ENCODE measurements around the gene ACTN1. TPM values are rescaled to one million over a fixed set of nuclear protein-coding genes. Genes with fewer than 3 reads are reported as not detected.

The ACTN1 gene
- polyA plus RNA-seq, 3 donors: 41.4 to 75.0 (median 69.4) TPM

DNA sequence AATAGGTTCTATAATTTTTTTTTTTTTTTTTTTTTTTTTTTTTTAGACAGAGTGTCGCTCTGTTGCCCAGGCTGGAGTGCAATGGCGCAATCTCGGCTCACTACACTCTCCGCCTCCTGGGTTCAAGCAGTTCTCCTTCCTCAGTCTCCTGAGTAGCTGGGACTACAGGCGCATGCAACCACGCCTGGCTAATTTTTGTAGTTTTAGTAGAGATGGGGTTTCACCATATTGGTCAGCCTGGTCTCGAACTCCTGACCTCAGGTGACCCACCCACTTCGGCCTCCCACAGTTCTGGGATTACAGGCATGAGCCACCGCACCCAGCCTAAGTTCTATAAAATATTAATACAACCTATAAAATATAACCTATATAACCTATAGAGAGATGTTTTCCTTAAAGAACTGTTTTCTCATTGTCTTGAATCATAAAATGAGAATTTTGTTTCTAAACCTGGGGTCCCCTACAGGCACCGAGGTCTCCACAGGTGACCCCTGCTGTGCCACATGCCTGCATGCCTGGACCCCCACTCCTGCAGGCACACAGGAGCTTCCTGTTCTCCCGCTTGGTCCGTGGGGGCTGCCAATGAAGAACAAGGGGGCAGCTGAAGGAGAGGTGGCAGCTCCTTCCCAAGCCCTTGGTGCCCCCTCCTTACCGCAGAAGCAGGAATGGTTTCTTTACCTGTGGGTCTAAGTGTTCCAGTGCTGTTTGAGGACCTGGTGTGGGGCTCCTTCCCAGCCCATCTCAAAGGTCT, 115.3 kb downstream of the ACTN1 start:
- H3K4me1 Mint-ChIP-seq: peaks cover 3% of the 10 kb centered on the region
- peaks cover 15 to 23% of the 10 kb centered on the region in 2 donors for H3K9me3 ChIP-seq (replicated peaks in 1 of 2; ENCODE audit: control insufficient read depth in 1 of 2, insufficient read depth in 1 of 2, low read length in 2 of 2)
- peaks cover 0 to 15% of the 10 kb centered on the region in 2 donors for H3K36me3 Mint-ChIP-seq
- H3K27me3 Mint-ChIP-seq (ENCODE audit: low read depth in 3 of 3): peaks cover 0 to 4% (median 2%) of the 10 kb centered on the region in 3 donors
- H3K9ac ChIP-seq (ENCODE audit: insufficient read depth, low read length, poor library complexity, severe bottlenecking): no peak overlapping the region
- no peak overlapping the region for H3K27ac Mint-ChIP-seq
- peaks cover 0 to 6% of the 10 kb centered on the region in 2 donors for H3K36me3 ChIP-seq (replicated peaks in 1 of 2; ENCODE audit: control insufficient read depth in 1 of 2, insufficient read depth in 2 of 2, low read length in 2 of 2)
- H2AFZ ChIP-seq (ENCODE audit: insufficient read depth, low read depth, low read length, poor library complexity, severe bottlenecking): no peak overlapping the region
- H3K79me2 ChIP-seq (ENCODE audit: insufficient read depth, low read length): no peaks in the 10 kb centered on the region
- intact Hi-C loops (cut with micrococcal nuclease): loop anchor here (2.0 to 5.0 kb wide), 2 partner anchors 243 to 244 kb away; no protein-coding TSS in a partner anchor
- no peaks in the 10 kb centered on the region for H4K20me1 ChIP-seq (ENCODE audit: insufficient read depth, low read length)
- H3K4me3 ChIP-seq (replicated peaks in 1 of 3; ENCODE audit: low read depth in 2 of 3, low read length in 3 of 3): no peak overlapping the region
- no peak overlapping the region for H3K4me2 ChIP-seq (replicated peaks; ENCODE audit: extremely low read depth, low read length, poor library complexity, severe bottlenecking)
- no peaks in the 10 kb centered on the region for H3K4me1 ChIP-seq (ENCODE audit: control insufficient read depth in 1 of 2, insufficient read depth in 2 of 2, low read length in 2 of 2)
- no peak overlapping the region for H3K4me3 Mint-ChIP-seq
- DNase-seq: no peak
- H3K27me3 ChIP-seq (ENCODE audit: control insufficient read depth in 2 of 2, insufficient read depth in 2 of 2, low read length in 2 of 2): no peaks in the 10 kb centered on the region
- peaks cover 8 to 25% (median 15%) of the 10 kb centered on the region in 7 donors for H3K9me3 Mint-ChIP-seq
- 76% methylated on average over 3 of the region's 13 CpGs for WGBS (ENCODE audit: insufficient coverage)
- H3K27ac ChIP-seq (ENCODE audit: low read depth in 1 of 2, low read length in 2 of 2): no peak overlapping the region
- TF ChIP-seq, protein P1, sequence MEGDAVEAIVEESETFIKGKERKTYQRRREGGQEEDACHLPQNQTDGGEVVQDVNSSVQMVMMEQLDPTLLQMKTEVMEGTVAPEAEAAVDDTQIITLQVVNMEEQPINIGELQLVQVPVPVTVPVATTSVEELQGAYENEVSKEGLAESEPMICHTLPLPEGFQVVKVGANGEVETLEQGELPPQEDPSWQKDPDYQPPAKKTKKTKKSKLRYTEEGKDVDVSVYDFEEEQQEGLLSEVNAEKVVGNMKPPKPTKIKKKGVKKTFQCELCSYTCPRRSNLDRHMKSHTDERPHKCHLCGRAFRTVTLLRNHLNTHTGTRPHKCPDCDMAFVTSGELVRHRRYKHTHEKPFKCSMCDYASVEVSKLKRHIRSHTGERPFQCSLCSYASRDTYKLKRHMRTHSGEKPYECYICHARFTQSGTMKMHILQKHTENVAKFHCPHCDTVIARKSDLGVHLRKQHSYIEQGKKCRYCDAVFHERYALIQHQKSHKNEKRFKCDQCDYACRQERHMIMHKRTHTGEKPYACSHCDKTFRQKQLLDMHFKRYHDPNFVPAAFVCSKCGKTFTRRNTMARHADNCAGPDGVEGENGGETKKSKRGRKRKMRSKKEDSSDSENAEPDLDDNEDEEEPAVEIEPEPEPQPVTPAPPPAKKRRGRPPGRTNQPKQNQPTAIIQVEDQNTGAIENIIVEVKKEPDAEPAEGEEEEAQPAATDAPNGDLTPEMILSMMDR (IDR thresholded peaks at IDR 0.05): no peak

GRCh38 chr14:68862954-68863594, 116.0 kb downstream of the ACTN1 start:
- H3K36me3 ChIP-seq (replicated peaks in 1 of 2; ENCODE audit: control insufficient read depth in 1 of 2, insufficient read depth in 2 of 2, low read length in 2 of 2): peaks cover 0 to 6% of the 10 kb centered on the region in 2 donors
- H2AFZ ChIP-seq (ENCODE audit: insufficient read depth, low read depth, low read length, poor library complexity, severe bottlenecking): no peak overlapping the region
- H3K27ac Mint-ChIP-seq: peak overlapping the region in 2 of 7 donors; percentile 15 to 50
- WGBS (ENCODE audit: insufficient coverage): 0% methylated on average over 2 of the region's 2 CpGs
- H3K9ac ChIP-seq (ENCODE audit: insufficient read depth, low read length, poor library complexity, severe bottlenecking): no peak overlapping the region
- peaks cover 8 to 25% (median 15%) of the 10 kb centered on the region in 7 donors for H3K9me3 Mint-ChIP-seq
- H3K27me3 ChIP-seq (ENCODE audit: control insufficient read depth in 2 of 2, insufficient read depth in 2 of 2, low read length in 2 of 2): no peaks in the 10 kb centered on the region
- no peaks in the 10 kb centered on the region for H4K20me1 ChIP-seq (ENCODE audit: insufficient read depth, low read length)
- H3K4me3 Mint-ChIP-seq: no peak overlapping the region
- H3K36me3 Mint-ChIP-seq: peaks cover 0 to 15% of the 10 kb centered on the region in 2 donors
- peak; percentile 52 to 60 (median 57) for DNase-seq
- peaks cover 15 to 23% of the 10 kb centered on the region in 2 donors for H3K9me3 ChIP-seq (replicated peaks in 1 of 2; ENCODE audit: control insufficient read depth in 1 of 2, insufficient read depth in 1 of 2, low read length in 2 of 2)
- H3K4me2 ChIP-seq (replicated peaks; ENCODE audit: extremely low read depth, low read length, poor library complexity, severe bottlenecking): no peak overlapping the region
- H3K79me2 ChIP-seq (ENCODE audit: insufficient read depth, low read length): no peaks in the 10 kb centered on the region
- H3K4me1 Mint-ChIP-seq: peaks cover 3% of the 10 kb centered on the region
- intact Hi-C loops (cut with micrococcal nuclease): loop anchor here (2.0 to 5.0 kb wide), 2 partner anchors 244 kb away; no protein-coding TSS in a partner anchor
- TF ChIP-seq, protein P1 (IDR thresholded peaks at IDR 0.05): peak; percentile 74
- H3K27me3 Mint-ChIP-seq (ENCODE audit: low read depth in 3 of 3): peaks cover 0 to 3% (median 2%) of the 10 kb centered on the region in 3 donors
- H3K4me1 ChIP-seq (ENCODE audit: control insufficient read depth in 1 of 2, insufficient read depth in 2 of 2, low read length in 2 of 2): no peaks in the 10 kb centered on the region
- no peak overlapping the region for H3K4me3 ChIP-seq (replicated peaks in 1 of 3; ENCODE audit: low read depth in 2 of 3, low read length in 3 of 3)
- no peak overlapping the region for H3K27ac ChIP-seq (ENCODE audit: low read depth in 1 of 2, low read length in 2 of 2)

Data from CD14-positive monocyte (primary cell).